CD14-positive monocyte (primary cell): Measurements from ENCODE around the gene MBNL3. TPM values are rescaled to one million over a fixed set of nuclear protein-coding genes. Genes with fewer than 3 reads are reported as not detected.

Experiments used
- DNase-seq, 3 donors: peaks; one replicate each; pipeline ENCODE4 v3.0.0-alpha.2; 2011 to 2022
- H2AFZ ChIP-seq: 2 replicates; pipeline ENCODE4 v1.6.0; 2012; ENCODE audit warnings: mild to moderate bottlenecking, low read depth, low read length, inconsistent platforms; ENCODE audit not compliant: insufficient read depth, poor library complexity, severe bottlenecking
- H3K27ac ChIP-seq, 2 donors: 1 replicate in 1 of 2; 2 replicates in 1 of 2; pipeline ENCODE4 v1.5.1; 2012 to 2013; ENCODE audit warnings: low read length in 2 of 2, control low read depth in 1 of 2, inconsistent platforms in 1 of 2, low read depth in 1 of 2, mild to moderate bottlenecking in 1 of 2
- H3K27me3 ChIP-seq, 2 donors: one replicate each; pipeline versions ENCODE4 v1.6.0 to v1.6.1; 2011 to 2013; ENCODE audit warnings: low read length in 2 of 2; ENCODE audit not compliant: control insufficient read depth in 2 of 2, insufficient read depth in 2 of 2
- H3K36me3 ChIP-seq, 2 donors: replicated peaks in 1 of 2; 1 replicate in 1 of 2; 2 replicates in 1 of 2; pipeline versions ENCODE4 v1.5.1 to v1.6.1; 2012 to 2013; ENCODE audit warnings: low read length in 2 of 2, control low read depth in 1 of 2, inconsistent platforms in 1 of 2, mild to moderate bottlenecking in 1 of 2; ENCODE audit not compliant: insufficient read depth in 2 of 2, control insufficient read depth in 1 of 2
- H3K4me1 ChIP-seq, 2 donors: 1 replicate in 1 of 2; 2 replicates in 1 of 2; pipeline versions ENCODE4 v1.5.1 to v1.6.1; 2012 to 2013; ENCODE audit warnings: low read length in 2 of 2, control low read depth in 1 of 2, inconsistent platforms in 1 of 2, mild to moderate bottlenecking in 1 of 2, moderate library complexity in 1 of 2; ENCODE audit not compliant: insufficient read depth in 2 of 2, control insufficient read depth in 1 of 2
- H3K4me2 ChIP-seq: replicated peaks from 2 replicates; pipeline ENCODE3; 2012; ENCODE audit warnings: low read length, moderate library complexity, mild to moderate bottlenecking; ENCODE audit not compliant: poor library complexity, severe bottlenecking; ENCODE audit errors: extremely low read depth
- H3K4me3 ChIP-seq, 3 experiments: fragments of 200-600 bp in 1 of 3; sonication (generic) in 1 of 3; replicated peaks in 1 of 3; 1 replicate in 2 of 3; 2 replicates in 1 of 3; pipeline ENCODE4 v1.5.1; 2011 to 2013; ENCODE audit warnings: low read length in 3 of 3, mild to moderate bottlenecking in 3 of 3, control low read depth in 2 of 3, low read depth in 2 of 3, inconsistent platforms in 1 of 3, moderate library complexity in 1 of 3
- H3K79me2 ChIP-seq: 2 replicates; pipeline ENCODE4 v1.6.0; 2012; ENCODE audit warnings: mild to moderate bottlenecking, control low read depth, inconsistent platforms, low read length, moderate library complexity; ENCODE audit not compliant: insufficient read depth
- H3K9ac ChIP-seq: 2 replicates; pipeline ENCODE4 v1.6.0; 2017; ENCODE audit warnings: low read length, mild to moderate bottlenecking; ENCODE audit not compliant: insufficient read depth, poor library complexity, severe bottlenecking
- H3K9me3 ChIP-seq, 2 donors: replicated peaks in 1 of 2; 1 replicate in 1 of 2; 2 replicates in 1 of 2; pipeline versions ENCODE4 v1.5.1 to v1.6.1; 2012 to 2013; ENCODE audit warnings: low read length in 2 of 2, control low read depth in 1 of 2; ENCODE audit not compliant: control insufficient read depth in 1 of 2, insufficient read depth in 1 of 2
- H4K20me1 ChIP-seq: 2 replicates; pipeline ENCODE4 v1.6.0; 2012; ENCODE audit warnings: mild to moderate bottlenecking, low read length, control low read depth, moderate library complexity; ENCODE audit not compliant: insufficient read depth
- H3K27ac Mint-ChIP-seq, 7 donors: one replicate each; pipeline ENCODE4 v1.8.0; 2020; ENCODE audit warnings: mild to moderate bottlenecking in 7 of 7, mixed read lengths in 7 of 7, moderate library complexity in 6 of 7, inconsistent platforms in 2 of 7
- H3K27me3 Mint-ChIP-seq, 3 donors: one replicate each; pipeline ENCODE4 v1.8.0; 2021 to 2022; ENCODE audit warnings: low read depth in 3 of 3, mild to moderate bottlenecking in 3 of 3, mixed read lengths in 3 of 3, moderate library complexity in 3 of 3, inconsistent platforms in 1 of 3
- H3K36me3 Mint-ChIP-seq, 2 donors: one replicate each; pipeline ENCODE4 v1.8.0; 2020; ENCODE audit warnings: mixed read lengths in 2 of 2, inconsistent platforms in 1 of 2, mild to moderate bottlenecking in 1 of 2
- H3K4me1 Mint-ChIP-seq: one replicate; pipeline ENCODE4 v1.8.0; 2020; ENCODE audit warnings: mild to moderate bottlenecking, mixed read lengths
- H3K4me3 Mint-ChIP-seq, 2 donors: one replicate each; pipeline ENCODE4 v1.8.0; 2020; ENCODE audit warnings: mild to moderate bottlenecking in 2 of 2, mixed read lengths in 2 of 2, moderate library complexity in 1 of 2
- H3K9me3 Mint-ChIP-seq, 7 donors: one replicate each; pipeline ENCODE4 v1.8.0; 2020 to 2022; ENCODE audit warnings: mixed read lengths in 7 of 7, mild to moderate bottlenecking in 6 of 7, moderate library complexity in 6 of 7, inconsistent platforms in 2 of 7
- CTCF ChIP-seq: fragments of 200-600 bp; IDR thresholded peaks from one replicate; pipeline ENCODE4 v1.8.0; 2022; ENCODE audit warnings: antibody characterized with exemption, mild to moderate bottlenecking
- WGBS: methylation state at CpG from one replicate; pipeline ENCODE4 v1.1.5; 2013; ENCODE audit warnings: missing lambda C conversion rate; ENCODE audit not compliant: insufficient coverage; 5-methylcytosine and 5-hydroxymethylcytosine counted together
- intact Hi-C, 2 donors: fragments of 100-400 bp; cut with micrococcal nuclease; formaldehyde crosslinking; loops; one replicate each; pipeline versions ENCODE4 v1.15.0 to v1.15.1; 2023
- polyA plus RNA-seq, 3 donors: library from polyadenylated mRNA; depleted of rRNA in 1 of 3; unstranded in 2 of 3; stranded (reverse) in 1 of 3; fragments of 300-500 nt in 2 of 3; fragments of >200 nt in 1 of 3; fragmentation: Illumina TruSeq in 2 of 3; gene quantifications; 1 replicate in 2 of 3; 2 replicates in 1 of 3; pipeline ENCODE4 v1.2.3, GENCODE V29; 2012 to 2021

The MBNL3 gene
- polyA plus RNA-seq, 3 donors = 7.4 to 32.8 (median 22.4) TPM

GRCh38 chrX:132474544-132475248 lies 14.1 kb downstream of the MBNL3 start:
- H3K27ac ChIP-seq = peak overlapping the region in 1 of 2 donors; percentile 28
- 80% methylated on average over 1 of the region's 1 CpG for WGBS
- H3K36me3 ChIP-seq = no peaks in the 10 kb centered on the region
- H3K4me3 Mint-ChIP-seq = peak overlapping the region; percentile 48 to 68
- peak; percentile 17 to 58 (median 45) for DNase-seq
- H3K4me1 Mint-ChIP-seq = peaks cover 22% of the 10 kb centered on the region
- peak overlapping the region; percentile 62 to 86 (median 79) for H3K27ac Mint-ChIP-seq
- no peaks in the 10 kb centered on the region for H4K20me1 ChIP-seq
- H3K27me3 Mint-ChIP-seq = peaks cover 0 to 18% (median 0%) of the 10 kb centered on the region in 3 donors
- H3K27me3 ChIP-seq = no peaks in the 10 kb centered on the region
- H3K79me2 ChIP-seq = peaks cover 37% of the 10 kb centered on the region
- H3K9ac ChIP-seq = no peak overlapping the region
- intact Hi-C loops = no loop called here
- H3K9me3 Mint-ChIP-seq = no peaks in the 10 kb centered on the region
- H3K4me3 ChIP-seq = peak overlapping the region in 1 of 3 experiments; percentile 39
- peaks cover 15 to 20% of the 10 kb centered on the region in 2 donors for H3K4me1 ChIP-seq
- no peak for TF ChIP-seq CTCF
- H3K9me3 ChIP-seq = no peaks in the 10 kb centered on the region
- peak overlapping the region; percentile 28 for H3K4me2 ChIP-seq
- H2AFZ ChIP-seq = no peak overlapping the region
- no peaks in the 10 kb centered on the region for H3K36me3 Mint-ChIP-seq

GRCh38 chrX:132472397-132472796 lies 16.4 kb downstream of the MBNL3 start:
- Histone ChIP-seq H3K4me3 (no peak overlapping the region), H3K79me2 (peaks cover 19% of the 10 kb centered on the region), H3K4me2 (no peak overlapping the region), H2AFZ (no peak overlapping the region), H3K4me1 (peaks cover 12 to 17% of the 10 kb centered on the region in 2 donors), H3K9ac (no peak overlapping the region), H3K36me3 (no peaks in the 10 kb centered on the region), H3K27ac (no peak overlapping the region), H4K20me1 (no peaks in the 10 kb centered on the region), H3K27me3 (peaks cover 0 to 2% of the 10 kb centered on the region in 2 donors), H3K9me3 (no peaks in the 10 kb centered on the region)
- Mint-ChIP-seq H3K4me3 (no peak overlapping the region), H3K36me3 (no peaks in the 10 kb centered on the region), H3K27ac (no peak overlapping the region), H3K27me3 (peaks cover 0 to 12% (median 0%) of the 10 kb centered on the region in 3 donors), H3K4me1 (peaks cover 19% of the 10 kb centered on the region), H3K9me3 (no peaks in the 10 kb centered on the region)
- intact Hi-C loops = no loop called here
- DNase-seq = no peak
- no CpG with 5 or more reads among the region's 1 CpG for WGBS
- TF ChIP-seq CTCF = no peak
